HG03108 (cell line): Measurements from ENCODE around the gene COL4A1.

Source experiments
- ATAC-seq: cut with Tn5 transposase; IDR thresholded peaks from one replicate; pipeline ENCODE4 v1.9.1; 2021; ENCODE audit warnings: moderate library complexity; ENCODE audit not compliant: unreplicated experiment

Gene COL4A1

DNA sequence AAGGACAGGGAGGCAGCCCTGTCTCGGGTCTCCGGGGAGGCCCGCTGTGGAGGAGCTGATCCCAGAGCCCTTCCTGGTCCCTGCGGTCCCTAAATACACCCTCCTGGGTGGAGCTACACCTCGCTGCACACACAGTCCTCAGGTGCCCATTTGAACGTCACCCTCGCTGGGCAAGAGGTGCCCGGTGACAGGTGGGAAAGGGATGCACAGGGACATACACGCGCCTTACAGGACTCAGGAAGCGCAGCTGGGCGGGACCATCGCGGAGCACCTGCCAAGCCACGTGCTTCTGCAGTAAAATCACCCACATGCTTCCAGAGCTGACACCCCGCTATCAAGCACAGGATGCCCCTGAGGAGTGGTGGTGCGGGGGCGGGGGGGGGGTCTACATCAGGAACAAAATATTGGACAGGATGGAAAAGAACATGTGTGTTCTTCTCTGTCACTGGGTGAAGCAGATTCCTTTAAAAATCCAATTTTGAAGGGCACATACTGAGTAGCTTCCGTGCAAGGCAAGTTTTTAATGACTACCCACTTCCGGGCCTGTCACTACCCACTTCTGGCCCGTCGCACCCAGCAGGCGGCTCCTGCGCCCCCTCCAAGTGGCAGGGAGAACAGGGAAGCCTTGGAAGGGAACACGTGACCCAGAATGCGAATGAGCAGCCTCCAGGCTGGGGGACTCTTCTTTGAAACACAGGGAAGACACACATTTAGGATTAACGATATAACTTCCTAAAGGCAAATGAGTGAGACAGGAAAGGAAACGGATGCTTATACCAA lies 78.9 kb downstream of the COL4A1 start:
- no peak for ATAC-seq

DNA sequence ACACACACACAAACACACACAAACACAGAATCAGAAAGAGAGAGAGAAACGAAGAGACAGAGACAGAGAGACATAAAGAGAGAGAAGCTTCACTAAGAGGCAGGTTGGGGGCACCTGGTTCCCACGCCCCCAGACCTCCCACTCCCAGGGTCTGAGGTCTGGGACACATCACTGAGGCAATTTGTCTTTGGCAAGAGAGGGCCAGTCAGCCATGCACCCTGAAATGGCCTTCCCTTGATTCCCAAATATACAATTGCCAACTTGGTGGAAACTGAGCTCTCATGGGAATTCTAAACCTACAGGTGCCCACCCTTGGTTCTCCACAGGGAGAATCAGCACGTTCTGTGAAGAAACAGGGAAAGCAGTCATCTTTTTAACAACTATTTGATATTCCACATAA lies 79.5 kb downstream of the COL4A1 start:
- ATAC-seq: no peak

DNA sequence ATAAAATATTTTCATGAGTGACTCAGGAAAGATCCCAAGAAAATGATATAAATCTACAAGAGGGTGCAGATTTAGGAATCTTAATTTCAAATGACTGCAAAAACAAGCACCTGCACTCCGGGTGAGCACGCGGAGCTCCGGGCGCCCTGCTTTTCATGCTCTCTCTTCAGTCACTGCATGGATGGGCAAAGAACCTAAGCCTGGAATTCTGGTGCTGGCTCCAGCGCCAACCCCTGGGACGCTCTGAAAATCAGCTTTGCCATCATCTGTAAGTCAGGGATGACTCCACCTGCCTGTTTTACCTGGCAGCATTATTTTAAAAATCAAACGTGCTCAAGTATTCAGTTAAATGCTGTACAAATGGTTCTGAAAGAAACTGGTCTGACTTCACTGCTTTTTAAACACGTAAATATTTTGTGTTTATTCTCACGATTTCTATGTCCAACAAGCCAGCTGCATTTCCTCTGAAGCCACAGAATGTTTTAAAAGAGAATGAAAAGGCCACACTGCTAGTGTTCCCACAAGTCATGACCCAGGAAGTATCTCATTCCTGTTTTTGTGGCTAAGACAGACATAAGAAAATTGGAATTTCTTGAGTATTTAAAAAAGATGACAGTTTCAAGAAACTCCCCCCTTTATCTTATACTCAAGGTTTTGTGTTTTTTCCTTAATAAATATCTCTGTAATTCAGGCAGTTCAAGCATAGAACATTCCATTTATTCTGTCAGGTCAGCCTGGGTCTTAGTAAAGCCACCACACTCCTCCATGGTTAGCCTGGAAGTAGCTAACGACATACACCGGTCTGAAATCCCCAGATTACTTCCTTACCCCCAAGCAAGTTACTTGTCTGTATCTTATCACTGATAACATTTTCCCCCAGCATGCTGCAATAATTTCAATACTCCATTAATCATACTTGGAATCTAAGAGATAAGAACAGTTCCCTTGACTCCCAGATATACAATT lies 81.1 kb downstream of the COL4A1 start:
- no peak for ATAC-seq

DNA sequence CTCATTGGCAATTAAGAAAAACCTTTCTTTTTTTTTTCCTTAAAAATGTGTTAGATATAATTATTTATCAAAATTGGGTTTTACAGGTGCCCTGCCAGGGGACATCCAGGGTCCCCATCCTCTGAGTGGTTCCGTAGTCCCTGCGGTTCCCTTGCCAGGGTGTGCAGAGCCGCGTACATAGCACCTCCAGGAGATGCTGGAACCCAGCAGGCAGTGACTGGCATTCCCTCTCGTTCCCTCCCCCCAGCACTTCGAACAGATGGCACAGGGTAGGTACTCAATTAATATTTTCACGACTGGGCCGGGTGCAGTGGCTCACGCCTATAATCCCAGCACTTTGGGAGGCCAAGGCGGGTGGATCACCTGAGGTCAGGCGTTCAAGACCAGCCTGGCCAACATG lies 82.0 kb downstream of the COL4A1 start:
- no peak for ATAC-seq

DNA sequence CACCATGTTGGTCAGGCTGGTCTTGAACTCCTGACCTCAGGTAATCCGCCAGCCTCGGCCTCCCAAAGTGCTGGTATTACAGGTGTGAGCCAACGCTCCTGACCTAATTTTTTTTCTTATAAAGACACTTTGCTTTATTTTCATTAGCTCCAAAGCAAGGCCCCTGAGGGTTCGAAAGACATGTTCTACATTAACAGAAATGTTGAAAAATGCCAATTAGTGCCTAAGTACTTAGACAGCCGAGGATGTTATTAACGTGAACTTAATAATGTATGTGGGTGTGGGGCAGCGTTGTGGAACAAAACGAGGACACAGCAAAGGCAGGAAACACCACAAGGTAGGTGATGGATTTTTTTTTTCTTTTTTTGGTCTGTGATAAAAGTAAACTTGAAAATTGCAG lies 82.4 kb downstream of the COL4A1 start:
- no peak for ATAC-seq

DNA sequence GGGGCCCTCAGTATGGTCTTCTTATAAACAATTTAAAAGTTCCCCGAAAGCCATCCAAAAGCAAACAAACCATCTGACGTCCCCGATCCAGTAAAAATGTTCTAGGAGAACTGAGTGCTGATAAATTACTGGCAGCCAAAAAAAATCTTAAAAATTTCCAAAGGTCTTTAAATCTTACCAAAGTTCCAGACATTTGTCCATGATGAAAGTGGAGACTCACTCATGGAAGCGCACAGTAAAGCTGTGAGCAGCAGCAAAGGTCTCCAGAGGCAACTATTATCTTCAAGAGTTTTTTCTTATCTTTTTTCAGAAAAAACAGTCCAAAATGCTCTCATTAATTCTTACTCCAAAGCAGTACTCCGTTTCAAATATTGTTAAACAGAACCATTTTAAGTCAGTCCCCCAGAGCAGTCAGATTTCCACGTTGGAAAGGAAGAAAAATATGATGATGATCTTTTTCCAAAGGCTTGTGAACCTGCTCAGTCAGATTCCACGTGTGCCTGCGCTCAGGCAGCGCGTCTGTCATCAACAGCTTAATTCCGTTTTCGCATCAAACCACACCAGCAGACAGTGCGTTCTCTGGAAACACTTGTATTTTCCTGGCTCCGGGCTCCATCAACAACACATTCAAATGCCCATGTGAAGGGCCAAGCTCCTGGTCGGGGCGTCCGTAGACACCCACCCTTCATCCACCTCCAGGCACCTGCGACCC lies 85.4 kb downstream of the COL4A1 start:
- ATAC-seq: no peak

DNA sequence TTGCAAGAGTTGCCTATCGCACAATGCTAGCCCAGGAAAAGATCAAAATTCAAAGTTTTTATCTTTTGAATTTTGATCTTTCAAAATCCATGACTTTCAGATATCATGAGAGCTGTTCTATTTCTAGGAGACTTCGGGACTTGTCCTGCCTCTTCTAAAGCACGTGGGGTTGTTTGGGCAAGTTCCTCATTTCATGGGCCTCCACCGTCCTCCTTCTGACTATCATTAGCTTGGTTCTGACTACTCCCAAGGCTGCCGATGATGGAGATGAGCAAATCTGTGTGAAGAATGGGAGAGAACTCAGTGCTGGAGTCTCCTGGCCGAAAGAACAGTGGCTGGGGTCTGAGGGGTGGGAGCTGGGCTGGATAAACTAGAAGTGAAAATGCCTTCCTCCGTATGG lies 86.5 kb downstream of the COL4A1 start:
- ATAC-seq: no peak

DNA sequence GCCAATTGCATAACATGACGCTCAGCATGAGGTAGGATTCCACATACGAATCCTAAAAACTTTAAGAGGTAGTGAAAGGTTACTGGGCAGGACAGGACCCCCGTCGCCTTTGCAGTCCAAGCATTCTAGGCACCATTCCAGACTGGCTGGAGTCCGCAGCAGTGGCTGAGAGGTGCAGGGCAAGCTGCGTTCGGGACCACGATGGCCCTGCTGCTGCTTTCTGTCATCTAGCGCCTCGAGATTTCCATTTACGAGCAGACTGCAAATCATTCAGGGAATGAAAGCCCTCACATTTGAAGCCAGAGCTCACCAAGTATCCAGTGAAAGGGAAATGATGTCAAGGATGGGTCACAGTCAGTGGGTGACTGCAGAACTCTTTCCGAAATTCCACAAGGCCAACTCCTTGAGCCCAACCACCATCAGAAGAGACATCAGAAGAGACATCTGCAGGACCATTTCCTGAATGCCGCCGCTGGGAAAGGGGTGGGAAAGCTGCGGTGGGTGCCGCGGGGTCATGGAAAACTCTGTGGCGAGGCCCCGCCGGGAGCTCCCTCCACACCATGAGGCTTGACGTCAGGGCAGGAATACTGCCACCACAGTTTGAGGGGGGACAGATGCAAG lies 88.3 kb downstream of the COL4A1 start:
- no peak for ATAC-seq

DNA sequence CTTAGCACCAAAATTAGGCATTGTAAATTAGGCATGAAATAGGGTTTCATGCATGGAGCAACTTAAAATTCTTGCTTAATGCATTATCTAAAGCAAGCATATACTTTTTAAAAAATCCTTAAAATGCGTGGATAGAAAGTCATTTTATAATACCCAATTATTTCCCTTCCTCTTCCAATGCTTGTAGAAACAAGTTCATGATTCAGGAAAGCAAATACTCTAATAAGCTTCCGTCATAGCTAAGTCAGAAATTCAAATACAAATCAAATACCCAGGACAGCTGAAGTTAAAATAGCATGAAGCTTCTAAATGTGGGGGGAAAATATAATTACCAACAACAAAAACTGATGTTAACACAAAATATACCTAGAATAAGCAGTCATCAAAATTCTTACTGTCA lies 89.1 kb downstream of the COL4A1 start:
- no peak for ATAC-seq

DNA sequence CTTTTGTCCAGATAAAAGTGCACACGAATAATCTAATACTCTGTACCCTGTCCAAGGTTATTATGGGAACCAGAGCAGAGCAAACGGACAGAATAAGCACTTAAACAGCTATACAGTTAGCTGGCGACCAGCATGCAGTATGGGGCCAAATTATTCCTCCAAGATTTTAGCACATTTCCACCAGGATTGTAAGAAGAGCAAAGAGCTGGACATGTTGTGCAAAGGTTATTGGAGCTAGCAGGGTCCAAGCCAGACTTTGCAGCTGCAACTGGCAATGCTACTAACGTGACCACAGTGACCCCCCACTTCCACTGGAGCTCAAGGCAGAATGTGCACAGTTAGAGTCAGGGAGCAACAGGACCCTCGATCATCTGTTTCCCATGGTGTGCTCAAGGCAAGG lies 89.9 kb downstream of the COL4A1 start:
- no peak for ATAC-seq

DNA sequence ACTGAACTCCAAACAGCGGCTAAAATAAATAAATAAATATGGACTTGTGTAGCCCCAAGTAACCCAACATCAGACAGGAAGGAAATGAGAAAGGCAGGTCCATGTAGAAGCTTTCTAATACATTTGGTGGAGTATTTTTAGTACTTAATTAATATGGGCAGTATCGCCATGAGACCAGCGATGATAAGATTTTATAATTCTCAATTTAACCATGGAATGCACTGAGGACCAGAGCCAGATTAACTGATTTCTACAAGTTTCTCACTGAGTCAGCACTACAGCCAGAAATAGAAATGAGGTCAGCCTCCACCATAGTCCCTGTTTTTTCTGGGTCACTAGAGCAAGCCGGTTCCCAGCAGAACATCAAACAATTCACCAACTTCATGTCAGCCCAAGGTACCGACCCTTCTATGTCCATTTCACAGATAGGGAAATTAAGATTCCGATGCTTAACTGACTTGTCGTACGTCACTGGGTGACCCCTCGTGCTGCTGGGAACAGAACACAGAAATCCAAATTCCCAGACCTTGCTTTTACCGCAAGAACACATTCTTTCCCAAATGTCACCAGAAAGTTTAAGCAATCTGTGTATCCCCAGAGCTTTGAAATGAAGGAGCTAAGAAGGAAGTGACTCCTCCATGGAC lies 90.4 kb downstream of the COL4A1 start:
- ATAC-seq: no peak

DNA sequence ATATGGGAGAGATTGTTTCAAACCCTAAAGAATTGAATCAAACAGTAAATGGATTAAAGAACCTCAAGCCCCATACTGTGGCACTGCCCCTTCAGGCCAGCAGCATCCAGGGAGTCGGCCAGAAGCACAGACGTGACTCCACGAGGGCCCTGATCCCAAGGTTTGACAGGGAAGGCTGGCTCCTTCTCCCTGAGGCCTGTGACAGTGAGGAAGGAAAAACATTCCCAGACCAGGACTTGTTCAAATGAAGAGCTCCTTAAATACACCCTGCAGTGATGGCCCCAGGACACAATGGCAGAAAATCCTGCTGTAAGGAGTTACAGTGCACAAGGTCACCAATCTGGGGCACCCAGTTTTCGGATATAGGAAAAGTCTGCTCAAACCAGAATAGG lies 91.0 kb downstream of the COL4A1 start:
- no peak for ATAC-seq

DNA sequence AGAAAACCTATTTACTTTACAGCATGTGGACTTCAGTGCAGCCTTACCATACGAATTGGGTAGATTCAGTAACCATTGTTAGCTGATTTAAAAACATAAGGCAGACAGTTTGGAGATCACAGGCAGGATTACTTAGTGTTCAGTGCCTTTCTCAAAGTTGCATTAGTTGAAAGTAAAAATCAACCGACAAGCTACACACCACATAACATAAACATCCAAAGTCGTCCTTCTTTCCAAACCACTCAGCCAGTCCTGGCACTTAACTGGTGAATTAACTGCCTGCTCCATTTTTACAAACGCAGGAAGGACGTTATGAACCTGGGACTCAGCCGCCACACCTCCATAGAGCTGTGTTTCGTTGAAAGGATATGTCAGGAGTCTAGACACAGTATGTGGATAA lies 91.4 kb downstream of the COL4A1 start:
- no peak for ATAC-seq

DNA sequence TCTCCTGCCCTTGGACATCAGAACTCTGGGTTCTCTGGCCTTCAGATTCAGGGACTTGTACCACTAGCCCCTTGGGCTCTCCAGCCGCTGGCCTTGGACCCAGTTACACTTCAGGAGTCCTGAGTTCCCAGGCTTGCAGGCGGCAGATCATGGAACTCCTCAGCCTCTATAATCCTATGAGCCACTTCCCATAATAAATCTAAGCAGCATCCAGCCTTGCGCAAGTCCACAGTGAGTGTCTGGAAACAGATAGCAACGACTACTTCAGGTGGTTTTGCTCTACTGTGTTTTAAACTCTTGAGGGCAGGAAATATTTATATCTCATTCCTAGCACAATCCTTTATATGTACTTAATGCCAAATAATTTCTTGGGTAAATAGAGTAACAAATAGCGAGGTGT lies 92.3 kb downstream of the COL4A1 start:
- ATAC-seq: no peak

DNA sequence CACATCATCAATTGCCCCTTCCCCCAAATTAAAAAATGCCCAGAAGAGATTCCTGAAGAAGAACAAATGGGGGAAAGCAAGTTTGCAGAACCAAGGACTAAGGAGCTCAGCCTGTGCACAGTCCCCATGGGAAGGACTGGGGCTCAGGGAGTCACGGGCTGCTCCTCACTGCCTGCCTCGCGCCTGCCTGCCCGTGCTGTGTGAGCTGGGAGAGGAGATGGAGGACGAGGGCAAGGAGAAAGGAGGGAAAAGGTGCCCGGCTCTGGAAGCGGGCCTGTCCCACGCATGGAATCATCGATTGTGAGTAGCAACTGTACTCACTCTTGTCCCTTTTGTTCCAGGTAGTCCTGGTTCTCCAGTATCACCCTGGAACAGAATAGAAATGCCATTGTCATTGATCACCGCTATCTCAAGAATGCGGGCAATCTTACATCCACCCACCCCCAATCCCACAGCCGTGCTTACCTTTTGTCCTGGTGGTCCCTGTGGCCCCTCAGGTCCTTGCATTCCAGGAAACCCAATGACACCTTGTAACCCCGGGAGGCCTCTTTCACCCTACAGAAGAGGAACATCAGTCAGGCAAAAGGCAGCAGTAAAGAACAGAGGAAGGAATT lies 93.4 kb downstream of the COL4A1 start:
- no peak for ATAC-seq

DNA sequence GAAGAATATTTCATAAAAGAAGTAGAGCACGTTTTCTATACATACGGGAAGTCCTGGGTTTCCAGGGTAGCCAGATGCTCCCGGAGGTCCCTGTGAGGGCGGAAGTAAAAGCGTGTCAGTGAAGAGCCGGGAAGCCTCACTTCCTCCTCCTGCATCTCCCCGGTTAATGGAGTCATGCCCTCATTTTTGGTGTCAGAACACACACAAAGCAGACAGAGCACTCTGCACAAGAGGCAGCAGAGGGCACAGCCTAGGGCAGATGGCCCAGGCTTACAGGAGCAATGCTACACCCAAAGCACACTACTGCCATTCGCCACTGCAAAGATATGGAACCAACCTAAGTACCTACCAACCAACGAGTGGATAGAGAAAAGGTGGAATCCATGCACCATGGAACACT lies 94.4 kb downstream of the COL4A1 start:
- no peak for ATAC-seq

DNA sequence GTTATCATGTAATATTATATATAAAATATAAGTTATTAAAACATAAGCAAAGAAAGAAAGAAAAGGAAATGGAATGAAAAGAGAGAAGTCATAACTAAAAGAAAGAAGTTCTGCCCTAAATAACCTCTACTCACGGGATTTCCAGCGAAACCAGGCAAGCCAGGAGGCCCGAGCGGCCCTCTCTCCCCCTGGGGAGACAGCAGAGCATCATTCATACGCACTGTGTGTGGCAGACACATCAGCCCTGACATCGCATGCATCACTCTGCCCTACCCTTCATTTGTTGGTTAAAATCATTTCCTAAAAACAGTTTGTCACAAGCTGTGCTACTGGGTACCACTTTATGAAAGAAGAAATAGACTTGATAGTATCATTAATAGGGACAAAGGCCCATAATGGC lies 95.2 kb downstream of the COL4A1 start:
- no peak for ATAC-seq

DNA sequence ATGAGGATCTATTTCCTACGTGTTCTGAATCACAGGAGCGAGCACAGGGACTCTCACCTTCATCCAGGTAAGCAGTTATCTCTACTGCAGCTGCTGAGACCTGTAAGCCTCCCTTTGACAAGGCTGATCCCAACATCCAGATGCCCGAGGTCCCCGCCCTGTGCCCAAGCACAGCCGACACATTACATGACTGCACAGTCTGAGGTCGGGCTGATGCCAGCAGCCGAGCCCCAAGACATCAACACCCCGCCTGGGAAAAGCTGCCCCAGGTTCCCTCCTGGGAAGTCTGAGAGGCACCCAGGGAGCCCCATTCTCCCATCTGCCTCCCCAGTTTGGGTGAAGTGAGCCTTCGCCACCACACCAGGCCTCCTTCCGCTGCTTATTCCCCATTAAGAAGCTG lies 95.9 kb downstream of the COL4A1 start:
- no peak for ATAC-seq

DNA sequence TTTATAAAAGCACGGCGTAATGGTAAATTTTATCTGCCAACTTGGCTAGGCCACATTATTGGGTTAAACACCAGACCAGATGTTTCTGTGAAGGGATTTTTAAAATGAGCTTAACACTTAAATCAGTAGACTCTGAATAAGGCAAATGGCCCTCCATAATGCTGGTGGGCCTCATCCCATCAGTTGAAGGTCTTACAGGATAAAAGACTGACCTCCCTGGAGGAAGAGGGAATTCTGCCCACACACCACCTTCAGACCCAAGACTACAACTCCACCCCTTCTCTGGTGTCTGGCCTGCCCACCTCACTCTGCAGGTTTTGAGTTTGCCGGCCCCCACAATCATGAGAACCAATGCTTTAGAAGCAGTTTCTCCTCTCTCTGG lies 96.4 kb downstream of the COL4A1 start:
- ATAC-seq: no peak

DNA sequence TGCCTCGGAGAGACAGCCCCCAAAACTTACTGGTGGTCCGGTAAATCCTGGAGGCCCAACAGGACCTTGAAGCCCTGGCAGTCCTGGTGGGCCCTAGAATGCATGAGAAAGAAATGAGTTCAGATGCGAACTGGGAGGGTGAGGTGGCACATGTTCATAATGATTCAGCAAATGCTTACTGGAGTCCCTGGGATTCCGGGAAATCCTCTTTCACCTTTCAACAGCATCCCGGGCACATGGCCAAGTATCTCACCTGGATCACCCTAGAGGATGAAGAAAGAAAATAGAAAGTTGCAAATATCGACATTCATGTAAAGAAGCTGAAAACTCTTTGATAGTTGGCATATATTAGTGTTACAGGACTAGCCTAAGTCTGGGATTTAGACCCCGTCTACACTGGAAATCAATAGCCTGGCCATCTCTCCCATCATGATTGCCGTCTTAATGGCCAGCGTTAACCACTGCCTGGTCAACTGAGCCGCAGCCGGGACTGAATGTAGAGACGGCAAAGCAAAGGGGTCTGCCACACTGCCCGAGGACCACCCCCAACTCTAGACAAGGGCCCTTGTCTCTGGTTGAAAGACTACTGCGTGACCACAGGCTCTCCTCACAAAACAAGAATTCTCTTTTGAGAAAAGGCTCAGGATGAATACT lies 96.9 kb downstream of the COL4A1 start:
- ATAC-seq: no peak
